Sigmoid colon (tissue), 4 donors: ENCODE data around the gene CABLES1.

Experiments used
- EP300 ChIP-seq, 4 donors: sonication (generic); formaldehyde crosslinking; IDR thresholded peaks; one replicate each; pipeline ENCODE4 v1.6.1; 2017; ENCODE audit warnings: antibody characterized with exemption in 4 of 4
- POLR2A ChIP-seq, 2 donors: fragments of 450-650 bp; IDR thresholded peaks; one replicate each; pipeline ENCODE4 v1.6.1; 2016; ENCODE audit warnings: antibody characterized with exemption in 2 of 2, mild to moderate bottlenecking in 2 of 2, moderate library complexity in 2 of 2
- POLR2AphosphoS5 ChIP-seq, 4 donors: sonication (generic); formaldehyde crosslinking; IDR thresholded peaks; one replicate each; pipeline ENCODE4 v1.6.1; 2017; ENCODE audit warnings: antibody characterized with exemption in 4 of 4
- TF ChIP-seq, protein P1 (sequence below), 4 experiments: fragments of 450-650 bp in 3 of 4; fragments of 200-600 bp in 1 of 4; IDR thresholded peaks; one replicate each; pipeline ENCODE4 v1.5.1; 2016 to 2019; ENCODE audit warnings: antibody characterized with exemption in 4 of 4, mild to moderate bottlenecking in 3 of 4, moderate library complexity in 2 of 4

DNA sequence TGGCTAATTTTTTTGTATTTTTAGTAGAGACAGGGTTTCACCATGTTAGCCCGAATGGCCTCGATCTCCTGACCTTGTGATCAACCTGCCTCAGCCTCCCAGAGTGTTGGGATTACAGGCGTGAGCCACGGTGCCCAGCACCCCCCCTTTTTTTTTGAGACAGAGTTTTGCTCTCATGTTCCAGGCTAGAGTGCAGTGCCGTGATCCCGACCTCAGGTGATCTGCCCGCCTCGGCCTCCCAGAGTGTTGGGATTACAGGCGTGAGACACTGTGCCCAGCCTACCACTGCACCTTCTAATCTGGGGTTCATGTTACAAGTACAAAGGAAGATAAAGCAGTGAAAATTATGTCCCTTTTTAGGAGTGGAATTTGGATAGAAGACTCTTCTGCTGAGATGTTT lies 41.5 kb upstream of the CABLES1 start:
- TF ChIP-seq, protein P1, sequence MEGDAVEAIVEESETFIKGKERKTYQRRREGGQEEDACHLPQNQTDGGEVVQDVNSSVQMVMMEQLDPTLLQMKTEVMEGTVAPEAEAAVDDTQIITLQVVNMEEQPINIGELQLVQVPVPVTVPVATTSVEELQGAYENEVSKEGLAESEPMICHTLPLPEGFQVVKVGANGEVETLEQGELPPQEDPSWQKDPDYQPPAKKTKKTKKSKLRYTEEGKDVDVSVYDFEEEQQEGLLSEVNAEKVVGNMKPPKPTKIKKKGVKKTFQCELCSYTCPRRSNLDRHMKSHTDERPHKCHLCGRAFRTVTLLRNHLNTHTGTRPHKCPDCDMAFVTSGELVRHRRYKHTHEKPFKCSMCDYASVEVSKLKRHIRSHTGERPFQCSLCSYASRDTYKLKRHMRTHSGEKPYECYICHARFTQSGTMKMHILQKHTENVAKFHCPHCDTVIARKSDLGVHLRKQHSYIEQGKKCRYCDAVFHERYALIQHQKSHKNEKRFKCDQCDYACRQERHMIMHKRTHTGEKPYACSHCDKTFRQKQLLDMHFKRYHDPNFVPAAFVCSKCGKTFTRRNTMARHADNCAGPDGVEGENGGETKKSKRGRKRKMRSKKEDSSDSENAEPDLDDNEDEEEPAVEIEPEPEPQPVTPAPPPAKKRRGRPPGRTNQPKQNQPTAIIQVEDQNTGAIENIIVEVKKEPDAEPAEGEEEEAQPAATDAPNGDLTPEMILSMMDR (IDR thresholded peaks at IDR 0.05): no peak
- TF ChIP-seq POLR2AphosphoS5 (IDR thresholded peaks at IDR 0.05): no peak
- no peak for TF ChIP-seq POLR2A (IDR thresholded peaks at IDR 0.05)
- no peak for TF ChIP-seq EP300 (IDR thresholded peaks at IDR 0.05)
